ENCODE measurements around the gene GIPC2.
"Not testable (repeated sequence)": the region's sequence is repeated elsewhere in the genome, so short reads cannot be mapped to it uniquely, and the experiment has no call there.

GIPC2 gene

DNA sequence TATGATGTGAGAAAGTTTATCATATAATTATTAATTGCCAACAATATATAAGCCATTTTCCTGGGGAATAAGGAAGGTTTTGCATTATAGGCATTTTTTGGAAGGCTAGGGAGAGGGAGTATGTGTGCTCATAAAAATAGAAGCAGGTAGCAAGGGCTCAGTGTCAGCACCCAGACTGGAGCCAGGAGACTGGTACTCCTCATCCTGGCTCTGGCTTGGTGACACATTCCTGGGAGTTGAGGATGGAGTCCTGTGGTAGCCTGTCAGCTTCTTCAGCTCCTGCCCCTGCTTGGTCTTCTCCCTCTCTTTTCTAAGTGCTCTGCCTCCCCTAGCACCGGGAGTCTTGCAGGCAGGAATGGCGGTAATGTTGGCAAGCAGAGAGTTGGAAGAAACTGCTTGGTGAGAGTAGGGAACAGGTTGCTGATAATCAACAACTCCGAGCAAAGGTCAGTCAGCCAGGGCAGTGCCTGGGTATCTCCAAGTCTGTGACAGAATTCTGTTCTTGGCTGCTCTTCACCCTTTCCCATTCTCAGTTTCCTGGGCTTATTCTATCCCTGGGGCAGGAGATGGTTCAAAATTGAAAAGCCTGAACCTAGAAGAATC, 23.0 kb downstream of the GIPC2 start:
- no peak for DNase-seq (ENCODE audit: low read depth in 2 of 2)

- DNase-seq (ENCODE audit: low read depth in 2 of 2) = no peak
These were observed 24.0 kb downstream of the GIPC2 start for GRCh38 chr1:78069784-78070183.

DNA sequence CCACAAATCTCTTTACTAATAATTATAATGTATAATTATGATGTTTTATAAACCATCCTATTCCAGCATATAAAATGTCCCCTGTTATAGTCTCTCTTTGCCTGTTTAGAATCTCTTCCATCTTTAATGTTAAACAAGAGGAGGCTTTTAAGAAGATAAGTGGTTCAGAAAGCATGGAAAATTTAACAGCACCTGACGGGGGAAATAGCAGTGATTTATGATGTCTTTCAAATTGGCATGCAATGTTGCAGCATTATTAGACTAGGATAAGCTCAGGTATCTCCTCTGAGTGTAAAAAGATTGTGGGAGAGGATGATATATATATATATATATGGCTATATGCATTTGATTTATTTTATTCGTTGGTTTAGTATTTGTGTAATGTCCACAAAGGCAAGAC, 24.4 kb downstream of the GIPC2 start:
- no peak for DNase-seq (ENCODE audit: low read depth in 2 of 2)

DNA sequence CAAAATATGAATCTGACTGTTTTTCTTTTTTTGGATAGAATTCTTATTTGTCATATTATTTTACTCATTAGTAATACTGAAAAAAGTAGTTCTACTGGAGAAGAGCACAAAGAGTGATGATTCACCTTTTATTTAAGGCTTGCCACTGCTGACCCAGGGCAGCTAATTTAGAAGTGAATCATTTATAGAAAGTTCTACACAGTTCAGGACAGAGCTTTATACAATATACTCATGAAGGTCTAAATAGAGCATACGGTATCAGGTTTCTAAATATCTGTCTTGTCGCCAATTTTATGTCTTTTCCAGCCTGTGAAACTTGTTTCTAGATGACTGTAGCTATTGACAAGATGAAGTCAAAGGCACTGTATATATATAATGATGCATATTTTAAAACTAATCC, 25.0 kb downstream of the GIPC2 start:
- DNase-seq (ENCODE audit: low read depth in 2 of 2) = no peak

DNA sequence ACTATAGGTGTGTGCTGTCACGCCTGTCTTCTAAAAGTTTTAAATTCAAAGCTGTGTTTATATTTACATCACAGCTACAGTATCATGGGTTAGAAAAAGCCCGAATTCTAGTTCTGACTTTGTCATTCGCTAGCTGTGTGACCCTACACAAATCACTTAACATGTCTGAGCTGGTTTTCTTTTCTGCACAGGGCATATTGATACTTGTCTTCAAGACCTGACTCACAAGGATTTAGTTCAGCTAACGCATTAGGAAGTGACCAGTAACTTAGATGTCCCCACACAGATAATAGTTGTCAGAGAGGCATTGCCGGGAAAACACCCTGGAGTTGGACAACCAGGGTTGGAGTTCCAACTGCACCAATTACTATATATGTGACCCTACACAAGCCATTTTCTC, 25.9 kb downstream of the GIPC2 start:
- no peak for DNase-seq (ENCODE audit: low read depth in 2 of 2)

- DNase-seq (ENCODE audit: low read depth in 2 of 2) = no peak
These were observed 26.4 kb downstream of the GIPC2 start for GRCh38 chr1:78072216-78072615.

DNA sequence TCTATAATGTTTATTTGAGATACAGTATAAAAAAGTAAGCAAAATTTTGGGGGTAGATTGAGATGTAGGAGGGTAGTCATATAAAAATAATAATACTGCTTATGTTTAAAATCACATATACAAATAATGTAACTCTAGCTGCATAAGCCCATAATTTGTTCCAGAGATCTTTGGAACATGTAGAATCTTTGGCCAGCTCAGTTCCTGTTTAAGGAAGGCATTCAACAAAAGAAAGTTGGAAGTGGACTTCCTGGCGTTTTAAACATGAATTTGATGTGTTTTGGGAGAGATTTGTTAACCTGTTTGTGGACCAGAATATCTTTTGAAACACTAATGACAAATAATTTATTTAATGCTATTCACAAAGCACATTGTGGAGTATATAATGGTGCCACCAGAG, 27.7 kb downstream of the GIPC2 start:
- DNase-seq (ENCODE audit: low read depth in 2 of 2) = no peak

DNA sequence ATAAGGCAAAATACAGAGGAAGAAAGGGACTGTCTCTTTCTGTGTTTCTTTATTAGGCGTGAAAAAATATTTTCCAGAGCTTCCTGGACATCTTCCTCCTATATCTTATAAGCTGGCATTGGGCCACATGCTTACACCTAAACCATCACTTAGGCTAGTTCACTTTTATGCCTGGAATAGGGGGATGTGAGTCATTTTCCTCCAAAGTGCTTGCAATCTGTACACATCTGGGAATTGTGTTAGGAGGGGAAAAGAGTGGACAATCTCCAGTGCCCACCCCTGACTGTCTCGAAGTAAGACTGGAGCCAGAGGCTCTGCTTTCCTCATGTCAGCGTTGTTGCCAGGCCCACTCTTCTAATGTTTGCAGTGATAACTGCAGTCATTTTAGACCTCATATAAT, 29.9 kb downstream of the GIPC2 start:
- DNase-seq (ENCODE audit: low read depth in 2 of 2) = no peak

DNA sequence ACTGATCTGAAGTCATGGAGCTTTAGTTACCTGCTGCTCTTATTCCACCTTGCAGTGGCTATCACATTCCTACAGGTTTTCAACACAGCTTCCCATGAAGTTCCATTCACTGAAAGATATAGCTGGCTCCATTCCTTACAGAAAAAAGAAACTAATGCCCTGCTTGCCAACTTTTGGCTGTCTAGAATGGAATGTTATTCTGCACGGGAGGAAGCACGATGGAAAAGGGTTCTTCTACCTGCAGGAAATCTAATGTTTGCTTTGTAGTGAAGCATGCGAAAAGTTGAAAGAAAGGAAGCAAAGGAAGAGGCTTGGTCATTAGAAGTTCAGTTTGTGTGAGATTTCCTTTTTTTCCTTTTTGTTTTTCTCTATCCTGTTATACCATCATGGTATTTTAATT, 32.6 kb downstream of the GIPC2 start:
- DNase-seq (ENCODE audit: low read depth in 2 of 2) = no peak

DNA sequence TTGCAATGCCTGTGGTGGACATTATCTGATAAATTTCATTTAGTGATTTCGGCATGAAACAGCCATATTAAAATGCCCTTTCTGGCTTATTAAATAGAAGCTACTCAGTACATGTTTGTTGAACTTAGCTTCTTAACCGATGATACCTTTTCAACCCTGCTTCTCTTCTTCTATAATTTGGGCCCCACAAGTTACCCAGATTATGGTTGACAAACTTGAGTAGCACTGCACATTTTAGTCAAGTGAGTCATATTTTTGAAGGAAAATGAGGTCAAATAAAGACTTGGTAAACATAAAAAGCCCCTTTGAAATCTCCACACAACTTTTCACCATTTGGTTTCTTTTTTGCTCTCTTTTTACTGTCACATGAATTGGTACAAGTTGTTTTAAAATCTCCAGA, 33.8 kb downstream of the GIPC2 start:
- no peak for DNase-seq (ENCODE audit: low read depth in 2 of 2)

GRCh38 chr1:78080767-78081166, 35.0 kb downstream of the GIPC2 start:
- DNase-seq (ENCODE audit: low read depth in 2 of 2) = no peak

DNA sequence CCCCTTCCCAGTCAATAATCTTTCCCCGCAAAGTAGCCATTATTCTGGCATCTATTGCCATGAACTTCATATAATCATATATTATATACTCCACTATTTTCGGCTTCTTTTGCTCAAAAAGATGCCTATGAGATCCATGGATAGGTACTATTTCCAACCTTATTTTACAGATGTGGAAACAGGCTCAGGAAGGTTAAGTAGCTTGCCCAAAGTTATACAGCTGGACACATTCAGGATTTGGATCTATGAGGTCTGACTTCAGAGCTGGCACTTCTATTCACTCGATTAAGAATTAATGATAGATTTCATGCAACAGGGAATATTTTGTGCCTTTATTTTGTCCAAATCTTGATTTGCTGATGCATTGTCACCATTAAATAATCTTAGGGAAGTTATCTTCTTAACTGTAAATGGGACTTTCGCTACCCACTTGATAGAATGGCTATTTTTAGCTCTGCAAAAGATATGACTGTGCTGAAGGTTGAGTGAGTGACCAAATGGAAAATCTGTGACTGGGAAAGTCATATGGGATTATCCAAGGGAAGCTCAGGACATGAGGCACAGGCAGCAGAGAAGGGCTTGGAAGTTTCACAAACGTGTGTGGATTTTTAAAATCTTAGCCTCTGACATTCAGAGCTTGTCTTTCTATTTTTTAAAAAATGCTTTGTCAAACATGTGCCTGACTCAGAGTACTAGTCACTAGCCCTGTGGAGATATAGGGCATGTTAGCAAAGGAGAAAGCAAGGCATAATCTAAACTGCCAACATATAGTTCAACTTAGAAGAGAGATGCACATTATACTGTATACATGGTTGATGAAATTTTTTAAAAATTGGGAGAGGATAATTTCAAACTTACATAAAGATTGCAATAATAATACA, 36.5 kb downstream of the GIPC2 start:
- no peak for DNase-seq (ENCODE audit: low read depth in 2 of 2)

DNA sequence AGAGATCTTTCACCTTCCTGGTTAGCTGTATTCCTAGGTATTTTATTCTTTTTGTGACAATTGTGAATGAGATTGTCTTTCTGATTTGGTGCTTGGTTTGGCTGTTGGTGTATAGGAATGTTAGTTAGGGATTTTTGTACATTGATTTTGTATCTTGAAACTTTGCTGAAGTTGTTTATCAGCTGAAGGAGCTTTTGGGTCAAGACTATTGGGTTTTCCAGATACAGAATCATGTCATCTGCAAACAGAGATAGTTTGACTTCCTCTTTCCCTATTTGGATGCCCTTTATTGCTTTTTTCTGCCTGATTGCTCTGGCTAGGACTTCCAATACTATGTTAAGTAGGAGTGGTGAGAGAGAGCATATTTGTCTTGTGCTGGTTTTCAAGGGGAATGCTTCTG, 38.9 kb downstream of the GIPC2 start:
- not testable (repeated sequence) for DNase-seq (ENCODE audit: low read depth in 2 of 2)

DNA sequence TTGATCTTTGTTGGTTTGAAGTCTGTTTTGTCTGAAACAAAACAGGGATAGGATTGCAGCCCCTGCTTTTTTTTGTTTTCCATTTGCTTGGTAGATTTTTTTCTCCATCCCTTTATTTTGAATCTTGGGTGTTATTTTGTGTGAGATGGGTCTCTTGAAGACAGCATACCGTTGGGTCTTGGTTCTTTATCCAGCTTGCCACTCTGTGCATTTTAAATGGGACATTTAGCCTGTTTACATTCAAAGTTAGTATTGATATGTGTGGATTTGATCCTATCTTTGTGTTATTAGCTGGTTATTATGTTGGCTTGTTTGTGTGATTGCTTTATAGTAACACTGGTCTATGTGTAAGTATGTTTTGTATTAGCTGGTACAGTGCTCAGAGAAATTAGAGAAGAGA, 40.9 kb downstream of the GIPC2 start:
- DNase-seq (ENCODE audit: low read depth in 2 of 2) = no peak

GRCh38 chr1:78088015-78088414, 42.2 kb downstream of the GIPC2 start:
- no peak for DNase-seq (ENCODE audit: low read depth in 2 of 2)

- DNase-seq (ENCODE audit: low read depth in 2 of 2) = no peak
These were observed 42.7 kb downstream of the GIPC2 start for GRCh38 chr1:78088486-78088885.

DNA sequence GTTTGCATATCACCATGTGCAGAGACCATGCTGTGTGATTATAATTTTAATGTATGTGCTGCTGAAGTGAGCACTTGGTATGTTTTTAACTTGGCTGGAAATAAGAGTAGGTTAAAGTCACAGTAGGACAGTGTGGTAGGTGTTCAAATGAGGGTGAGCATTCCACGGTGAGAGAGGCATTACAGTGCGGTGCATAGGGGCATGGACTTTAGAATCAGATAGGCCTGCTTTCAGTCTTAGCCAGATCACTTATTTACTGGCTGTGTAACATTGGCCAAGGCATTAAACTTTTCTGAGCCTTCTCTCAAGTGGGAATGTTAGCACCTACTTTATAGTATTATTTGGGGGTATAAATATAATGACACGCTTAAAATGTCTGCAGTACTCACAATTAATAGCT, 43.2 kb downstream of the GIPC2 start:
- DNase-seq (ENCODE audit: low read depth in 2 of 2) = no peak

GRCh38 chr1:78090472-78091133, 44.8 kb downstream of the GIPC2 start:
- DNase-seq (ENCODE audit: low read depth in 2 of 2) = no peak

DNA sequence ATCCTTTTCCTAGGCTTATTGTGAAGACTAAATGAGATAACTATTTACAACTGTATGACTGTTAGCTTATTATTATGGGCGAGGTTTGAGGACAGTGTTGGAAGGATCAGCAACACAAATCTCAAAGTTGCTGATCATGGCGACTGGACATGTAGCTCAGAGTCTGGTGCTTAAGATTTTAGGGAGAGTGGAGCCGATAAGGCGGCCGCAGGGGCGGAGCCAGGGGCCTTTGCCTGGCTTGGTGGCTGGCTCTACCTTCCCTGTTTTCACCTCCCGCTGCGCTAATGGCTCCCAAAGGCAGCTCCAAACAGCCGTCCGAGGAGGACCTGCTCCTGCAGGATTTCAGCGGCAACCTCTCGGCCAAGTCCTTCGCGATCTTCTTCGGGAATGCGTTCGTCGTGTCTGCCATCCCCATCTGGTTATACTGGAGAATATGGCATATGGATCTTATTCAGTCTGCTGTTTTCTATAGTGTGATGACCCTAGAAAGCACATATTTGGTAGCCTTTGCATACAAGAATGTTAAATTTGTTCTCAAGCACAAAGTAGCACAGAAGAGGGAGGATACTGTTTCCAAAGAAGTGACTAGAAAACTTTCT, 45.5 kb downstream of the GIPC2 start:
- DNase-seq (ENCODE audit: low read depth in 2 of 2) = no peak

GRCh38 chr1:78091886-78092285, 46.1 kb downstream of the GIPC2 start:
- no peak for DNase-seq (ENCODE audit: low read depth in 2 of 2)

DNA sequence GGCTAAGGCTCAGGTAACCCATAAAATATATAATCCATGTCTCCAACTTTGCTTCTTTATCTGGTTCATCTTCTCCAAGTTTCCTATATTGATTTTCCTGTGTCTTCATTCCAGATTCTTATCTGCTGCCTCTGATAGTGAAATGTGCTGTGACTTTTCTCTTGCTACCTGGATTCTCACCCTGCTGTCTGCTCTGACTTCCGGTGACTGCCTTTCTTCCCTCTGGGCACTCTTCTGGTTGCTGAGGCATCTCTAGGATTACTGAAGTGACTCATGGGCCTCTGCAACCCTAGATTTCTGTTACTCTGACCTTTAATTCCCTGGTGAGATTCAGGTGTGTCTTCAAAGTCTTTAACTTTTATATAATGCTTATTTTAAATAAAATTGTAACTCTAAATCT, 46.9 kb downstream of the GIPC2 start:
- DNase-seq (ENCODE audit: low read depth in 2 of 2) = no peak

DNA sequence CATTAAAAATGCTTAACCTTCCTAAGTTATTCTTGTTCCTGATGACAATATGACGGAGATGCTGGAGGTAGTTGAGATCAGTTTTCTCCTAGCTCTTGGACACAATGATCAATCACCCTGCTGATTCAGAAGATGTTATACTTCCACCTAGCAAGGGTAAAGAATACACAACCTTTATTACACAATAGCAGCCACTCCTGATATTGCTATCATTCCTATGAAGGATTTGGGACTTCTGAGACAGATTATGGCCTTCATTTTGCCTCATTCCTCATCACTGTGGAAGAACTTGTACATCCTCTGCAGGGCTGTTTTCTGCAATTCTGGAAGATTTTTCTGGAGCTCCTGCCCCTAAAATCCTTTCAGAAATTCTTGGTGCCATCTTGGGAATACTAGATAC, 47.8 kb downstream of the GIPC2 start:
- no peak for DNase-seq (ENCODE audit: low read depth in 2 of 2)

- no peak for DNase-seq (ENCODE audit: low read depth in 2 of 2)
These were observed 48.9 kb downstream of the GIPC2 start for GRCh38 chr1:78094639-78095038.
